NCI-H1092 treated with DMSO at 0.1 percent for 48 hours (cell line): ENCODE results near the gene PTPRF.
A peak's percentile ranks its signal among the peaks of the same experiment; 100 is the strongest.

ENCODE experiments used
- DNase-seq: peaks from one replicate; lab custom pipeline; 2025; lab: John Stamatoyannopoulos, UW

Gene PTPRF

GRCh38 chr1:43513471-43514173 is 17.1 kb upstream of the PTPRF start:
- DNase-seq, result no peak

- no peak for DNase-seq
Measured at GRCh38 chr1:43518935-43519686, 11.6 kb upstream of the PTPRF start.

GRCh38 chr1:43520100-43520778 is 10.4 kb upstream of the PTPRF start:
- no peak for DNase-seq

GRCh38 chr1:43521078-43521477 is 9.6 kb upstream of the PTPRF start:
- DNase-seq, result no peak

GRCh38 chr1:43521756-43522155 is 8.9 kb upstream of the PTPRF start:
- no peak for DNase-seq

- no peak for DNase-seq
Measured at GRCh38 chr1:43522431-43522775, 8.3 kb upstream of the PTPRF start.

- DNase-seq, result no peak
Measured at GRCh38 chr1:43522776-43523480, 7.8 kb upstream of the PTPRF start.

- DNase-seq, result no peak
Measured at GRCh38 chr1:43524804-43525203, 5.9 kb upstream of the PTPRF start.

GRCh38 chr1:43526002-43526401 is 4.7 kb upstream of the PTPRF start:
- no peak for DNase-seq

GRCh38 chr1:43527111-43527878 is 3.4 kb upstream of the PTPRF start:
- no peak for DNase-seq

GRCh38 chr1:43529206-43529731 is 1.4 kb upstream of the PTPRF start:
- DNase-seq, result peak; percentile 88

GRCh38 chr1:43531107-43531905 is 623 bp downstream of the PTPRF start:
- peak; percentile 35 for DNase-seq

GRCh38 chr1:43531906-43532584 is 1.4 kb downstream of the PTPRF start:
- DNase-seq, result no peak

GRCh38 chr1:43532716-43533115 is 2.0 kb downstream of the PTPRF start:
- no peak for DNase-seq

GRCh38 chr1:43533584-43533983 is 2.9 kb downstream of the PTPRF start:
- no peak for DNase-seq

GRCh38 chr1:43534256-43534655 is 3.6 kb downstream of the PTPRF start:
- no peak for DNase-seq

GRCh38 chr1:43536196-43536863 is 5.6 kb downstream of the PTPRF start:
- no peak for DNase-seq

GRCh38 chr1:43536864-43537358 is 6.2 kb downstream of the PTPRF start:
- no peak for DNase-seq

- no peak for DNase-seq
Measured at GRCh38 chr1:43537423-43538142, 6.9 kb downstream of the PTPRF start.
